ENCODE measurements around the gene CIB4.

The CIB4 gene

DNA sequence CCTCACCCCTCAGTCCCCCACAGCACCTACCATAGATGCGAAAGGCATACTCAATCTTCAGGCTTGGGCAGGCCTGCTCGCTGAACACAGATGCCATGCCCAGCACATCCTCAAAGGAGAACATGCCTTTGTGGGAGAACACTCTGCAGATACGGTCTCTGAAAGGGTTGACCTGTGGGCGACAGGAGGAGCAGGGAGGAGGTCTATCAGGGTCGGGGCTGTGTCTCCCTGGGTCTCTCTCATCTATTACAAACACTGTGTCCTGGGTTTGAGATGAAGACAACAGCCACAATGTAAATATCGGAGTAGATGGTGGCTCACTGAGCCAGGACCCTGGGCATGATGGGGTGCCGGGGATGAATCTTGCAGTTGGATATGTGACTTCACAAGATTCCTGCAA lies 46.0 kb downstream of the CIB4 start:
- TF ChIP-seq, protein P1, sequence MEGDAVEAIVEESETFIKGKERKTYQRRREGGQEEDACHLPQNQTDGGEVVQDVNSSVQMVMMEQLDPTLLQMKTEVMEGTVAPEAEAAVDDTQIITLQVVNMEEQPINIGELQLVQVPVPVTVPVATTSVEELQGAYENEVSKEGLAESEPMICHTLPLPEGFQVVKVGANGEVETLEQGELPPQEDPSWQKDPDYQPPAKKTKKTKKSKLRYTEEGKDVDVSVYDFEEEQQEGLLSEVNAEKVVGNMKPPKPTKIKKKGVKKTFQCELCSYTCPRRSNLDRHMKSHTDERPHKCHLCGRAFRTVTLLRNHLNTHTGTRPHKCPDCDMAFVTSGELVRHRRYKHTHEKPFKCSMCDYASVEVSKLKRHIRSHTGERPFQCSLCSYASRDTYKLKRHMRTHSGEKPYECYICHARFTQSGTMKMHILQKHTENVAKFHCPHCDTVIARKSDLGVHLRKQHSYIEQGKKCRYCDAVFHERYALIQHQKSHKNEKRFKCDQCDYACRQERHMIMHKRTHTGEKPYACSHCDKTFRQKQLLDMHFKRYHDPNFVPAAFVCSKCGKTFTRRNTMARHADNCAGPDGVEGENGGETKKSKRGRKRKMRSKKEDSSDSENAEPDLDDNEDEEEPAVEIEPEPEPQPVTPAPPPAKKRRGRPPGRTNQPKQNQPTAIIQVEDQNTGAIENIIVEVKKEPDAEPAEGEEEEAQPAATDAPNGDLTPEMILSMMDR (IDR thresholded peaks at IDR 0.05; ENCODE audit: low read depth, low read length): no peak
- no peak for DNase-seq (ENCODE audit: low read depth in 2 of 2)

DNA sequence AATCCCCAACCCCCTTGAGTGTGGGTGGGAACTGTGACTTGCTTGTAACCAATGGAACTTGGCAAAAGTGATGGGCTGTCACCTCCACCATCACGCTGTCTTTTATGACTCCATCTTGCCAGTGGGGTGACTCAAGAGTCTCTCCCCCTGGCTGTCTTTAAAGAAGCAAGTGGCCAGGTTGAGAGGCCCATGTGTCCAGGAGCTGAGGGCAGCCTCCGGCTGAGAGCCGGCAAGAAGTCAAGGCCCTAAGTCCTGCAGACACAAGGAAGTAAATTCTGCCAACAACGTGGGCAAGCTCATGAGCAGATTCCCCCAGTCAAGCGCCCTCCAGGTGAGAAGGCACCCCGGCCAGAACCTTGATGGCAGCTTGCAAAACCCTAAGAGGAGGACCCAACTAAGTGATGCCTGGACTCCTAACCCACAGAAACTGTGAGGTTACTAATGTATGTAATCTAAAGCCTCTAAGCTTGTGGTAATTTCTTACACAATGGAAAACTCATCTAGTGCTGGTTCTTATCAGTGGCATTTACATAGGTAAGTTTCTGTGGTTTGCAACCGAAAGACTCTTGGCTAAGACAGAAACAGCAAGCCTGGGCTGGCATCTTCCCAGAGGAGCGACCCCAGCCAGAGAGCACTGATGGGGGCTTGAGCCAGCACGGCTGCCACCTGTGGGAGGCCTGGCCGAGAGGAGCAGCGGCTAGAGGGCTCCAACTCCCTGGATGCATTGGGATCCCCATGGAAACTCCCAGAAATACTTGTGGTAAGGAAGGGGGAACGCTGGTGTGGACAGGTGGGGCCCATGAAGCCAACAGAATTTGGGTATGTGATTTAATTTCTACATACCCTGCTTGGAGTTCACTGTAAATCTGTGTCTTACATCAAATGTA lies 49.3 kb downstream of the CIB4 start:
- TF ChIP-seq, protein P1 (IDR thresholded peaks at IDR 0.05; ENCODE audit: low read depth, low read length): no peak
- no peak overlapping the region for H3K4me3 ChIP-seq (replicated peaks in 1 of 2; ENCODE audit: low read depth in 2 of 2, low read length in 2 of 2)
- no peak for DNase-seq (ENCODE audit: low read depth in 2 of 2)

More for the DNA sequence above, 46.0 kb downstream of the CIB4 start:
- H3K4me3 ChIP-seq (replicated peaks in 1 of 2; ENCODE audit: low read depth in 2 of 2, low read length in 2 of 2): no peak overlapping the region

- TF ChIP-seq, protein P1 (IDR thresholded peaks at IDR 0.05; ENCODE audit: low read depth, low read length): no peak
- DNase-seq (ENCODE audit: low read depth in 2 of 2): no peak
- H3K4me3 ChIP-seq (replicated peaks in 1 of 2; ENCODE audit: low read depth in 2 of 2, low read length in 2 of 2): no peak overlapping the region
These were observed 50.1 kb downstream of the CIB4 start for GRCh38 chr2:26590980-26591618.

- TF ChIP-seq, protein P1 (IDR thresholded peaks at IDR 0.05; ENCODE audit: low read depth, low read length): no peak
- no peak for DNase-seq (ENCODE audit: low read depth in 2 of 2)
- H3K4me3 ChIP-seq (replicated peaks in 1 of 2; ENCODE audit: low read depth in 2 of 2, low read length in 2 of 2): no peak overlapping the region
These were observed 50.7 kb downstream of the CIB4 start for GRCh38 chr2:26590508-26590907.

DNA sequence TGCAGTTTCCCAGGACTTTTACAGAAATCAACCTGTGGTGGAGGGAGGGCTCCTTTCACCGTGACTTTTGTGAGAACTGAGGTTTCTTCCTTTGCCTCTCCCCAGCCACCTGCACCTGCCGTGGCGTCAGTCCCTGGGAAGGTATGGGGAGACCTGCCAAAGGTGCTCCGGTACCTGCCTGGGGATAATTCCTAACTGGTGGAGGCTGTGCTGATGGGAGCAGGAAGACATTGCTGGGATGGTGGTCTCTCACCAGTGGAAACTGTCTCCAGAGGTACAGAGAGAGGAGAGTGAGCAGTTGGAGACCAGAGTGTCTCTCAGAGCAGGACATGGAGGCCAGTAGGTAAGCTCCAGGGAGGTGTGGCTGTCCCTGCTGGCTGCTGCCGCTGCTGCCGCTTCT lies 52.6 kb downstream of the CIB4 start:
- H3K4me3 ChIP-seq (replicated peaks in 1 of 2; ENCODE audit: low read depth in 2 of 2, low read length in 2 of 2): no peak overlapping the region
- no peak for DNase-seq (ENCODE audit: low read depth in 2 of 2)
- TF ChIP-seq, protein P1 (IDR thresholded peaks at IDR 0.05; ENCODE audit: low read depth, low read length): no peak

DNA sequence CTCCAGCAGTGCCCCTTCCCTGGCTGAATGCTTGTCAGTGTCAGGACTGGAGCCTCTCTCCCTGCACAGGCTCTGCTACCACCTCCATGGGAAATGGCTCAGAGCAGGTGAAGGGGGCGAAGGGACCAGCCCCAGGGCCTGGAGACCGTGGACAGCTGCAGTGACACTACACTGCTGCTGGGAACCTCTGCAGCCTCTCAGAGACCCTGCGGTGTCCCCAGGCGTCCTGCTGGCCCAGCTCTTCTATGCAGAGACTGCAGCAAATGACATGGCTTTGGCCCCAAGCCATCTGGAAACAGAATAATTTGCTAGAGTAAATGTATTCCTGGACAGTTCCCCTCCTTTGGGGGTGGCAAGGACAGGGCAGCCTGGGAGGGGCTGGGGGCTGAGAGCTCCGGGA lies 53.2 kb downstream of the CIB4 start:
- H3K4me3 ChIP-seq (replicated peaks in 1 of 2; ENCODE audit: low read depth in 2 of 2, low read length in 2 of 2): no peak overlapping the region
- TF ChIP-seq, protein P1 (IDR thresholded peaks at IDR 0.05; ENCODE audit: low read depth, low read length): no peak
- no peak for DNase-seq (ENCODE audit: low read depth in 2 of 2)
